ENCODE results near the gene GLO1.

Gene GLO1

DNA sequence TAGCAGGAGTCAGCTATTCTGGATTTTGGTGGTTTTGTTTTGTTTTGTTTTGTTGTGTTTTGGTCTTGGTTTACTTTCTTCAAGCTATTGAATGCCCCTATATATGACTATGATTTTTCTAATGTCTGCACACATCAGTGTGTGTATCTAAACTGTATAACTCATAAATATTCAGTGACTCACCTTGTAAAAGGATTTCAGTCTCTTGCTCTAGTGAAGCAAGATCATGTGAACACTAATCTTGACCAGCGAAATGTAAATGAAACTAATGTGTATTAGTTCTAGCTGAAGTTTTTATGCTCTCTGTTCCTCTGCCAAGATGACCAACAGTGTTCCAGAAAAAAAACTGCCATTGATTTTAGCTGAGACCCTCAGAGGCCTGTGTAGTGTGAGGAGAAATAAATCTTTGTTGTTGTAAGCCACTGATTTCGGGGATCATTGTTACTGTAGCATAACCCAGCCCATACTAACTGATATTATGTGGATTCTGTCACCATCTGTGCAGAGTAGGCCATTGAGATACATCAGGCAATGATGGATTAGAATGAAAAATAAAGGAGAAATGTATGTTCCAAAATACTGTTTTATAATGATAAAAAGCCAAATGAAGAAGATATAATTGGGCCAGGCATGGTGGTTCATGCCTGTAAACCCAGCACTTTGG is 51.7 kb downstream of the GLO1 start:
- Histone ChIP-seq H3K9ac (ENCODE audit: low read depth, low read length) (no peak overlapping the region), H3K36me3 (ENCODE audit: control insufficient read depth, insufficient read depth, low read length) (no peaks in the 10 kb centered on the region), H3K27me3 (ENCODE audit: control insufficient read depth, insufficient read depth, low read length) (no peaks in the 10 kb centered on the region), H3K4me1 (ENCODE audit: control insufficient read depth, insufficient read depth, low read length) (no peaks in the 10 kb centered on the region), H3K9me3 (ENCODE audit: control insufficient read depth, insufficient read depth, low read length) (no peaks in the 10 kb centered on the region), H3K4me3 (ENCODE audit: low read depth, low read length) (no peak overlapping the region)

GRCh38 chr6:38650207-38650752 is 52.7 kb downstream of the GLO1 start:
- H3K27me3 ChIP-seq (ENCODE audit: control insufficient read depth, insufficient read depth, low read length): no peaks in the 10 kb centered on the region
- H3K9me3 ChIP-seq (ENCODE audit: control insufficient read depth, insufficient read depth, low read length): no peaks in the 10 kb centered on the region
- no peaks in the 10 kb centered on the region for H3K36me3 ChIP-seq (ENCODE audit: control insufficient read depth, insufficient read depth, low read length)
- H3K4me3 ChIP-seq (ENCODE audit: low read depth, low read length): no peak overlapping the region
- H3K9ac ChIP-seq (ENCODE audit: low read depth, low read length): no peak overlapping the region
- H3K4me1 ChIP-seq (ENCODE audit: control insufficient read depth, insufficient read depth, low read length): no peaks in the 10 kb centered on the region

- H3K9me3 ChIP-seq (ENCODE audit: control insufficient read depth, insufficient read depth, low read length): no peaks in the 10 kb centered on the region
- no peak overlapping the region for H3K4me3 ChIP-seq (ENCODE audit: low read depth, low read length)
- no peaks in the 10 kb centered on the region for H3K36me3 ChIP-seq (ENCODE audit: control insufficient read depth, insufficient read depth, low read length)
- no peaks in the 10 kb centered on the region for H3K4me1 ChIP-seq (ENCODE audit: control insufficient read depth, insufficient read depth, low read length)
- no peaks in the 10 kb centered on the region for H3K27me3 ChIP-seq (ENCODE audit: control insufficient read depth, insufficient read depth, low read length)
- H3K9ac ChIP-seq (ENCODE audit: low read depth, low read length): no peak overlapping the region
Observed at GRCh38 chr6:38649744-38650143, 53.2 kb downstream of the GLO1 start.

- Histone ChIP-seq H3K9ac (ENCODE audit: low read depth, low read length) (no peak overlapping the region), H3K9me3 (ENCODE audit: control insufficient read depth, insufficient read depth, low read length) (no peaks in the 10 kb centered on the region), H3K36me3 (ENCODE audit: control insufficient read depth, insufficient read depth, low read length) (no peaks in the 10 kb centered on the region), H3K4me3 (ENCODE audit: low read depth, low read length) (no peak overlapping the region), H3K27me3 (ENCODE audit: control insufficient read depth, insufficient read depth, low read length) (no peaks in the 10 kb centered on the region), H3K4me1 (ENCODE audit: control insufficient read depth, insufficient read depth, low read length) (no peaks in the 10 kb centered on the region)
Observed at GRCh38 chr6:38648629-38649028, 54.3 kb downstream of the GLO1 start.

DNA sequence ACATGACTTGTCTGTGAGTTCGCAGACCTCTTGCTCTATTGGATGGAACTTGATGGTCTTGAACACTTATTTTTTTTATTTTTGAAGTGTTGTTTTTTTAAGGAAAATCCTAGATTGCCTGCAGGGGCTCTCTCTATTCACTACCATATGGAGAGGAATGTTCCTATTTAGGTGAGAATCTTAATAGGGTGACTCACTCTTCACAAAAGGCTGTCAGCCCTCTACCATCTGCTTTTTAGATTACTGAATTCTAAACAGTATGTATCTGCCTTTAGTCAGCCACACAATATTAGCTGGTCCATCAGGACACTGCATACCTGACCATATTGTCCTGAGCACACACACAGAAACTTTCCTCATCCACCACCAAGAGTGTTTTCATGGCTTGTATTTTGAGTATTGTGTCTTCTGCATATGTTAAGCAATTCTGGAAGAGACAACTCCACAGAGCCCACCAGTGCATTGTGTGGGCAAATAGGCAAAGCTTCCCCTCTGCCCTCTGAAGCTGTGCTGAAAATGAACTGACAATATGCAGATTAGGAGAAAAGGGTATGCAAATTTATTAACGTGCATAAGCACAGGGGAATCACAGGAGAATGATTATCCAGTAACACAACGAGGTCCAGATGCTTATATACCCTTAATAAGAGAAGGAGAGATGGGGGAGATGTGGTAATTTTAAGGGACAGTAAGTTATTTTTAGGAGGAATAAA is 56.6 kb downstream of the GLO1 start:
- Histone ChIP-seq H3K36me3 (ENCODE audit: control insufficient read depth, insufficient read depth, low read length) (no peaks in the 10 kb centered on the region), H3K27me3 (ENCODE audit: control insufficient read depth, insufficient read depth, low read length) (no peaks in the 10 kb centered on the region), H3K9ac (ENCODE audit: low read depth, low read length) (no peak overlapping the region), H3K9me3 (ENCODE audit: control insufficient read depth, insufficient read depth, low read length) (no peaks in the 10 kb centered on the region), H3K4me1 (ENCODE audit: control insufficient read depth, insufficient read depth, low read length) (no peaks in the 10 kb centered on the region), H3K4me3 (ENCODE audit: low read depth, low read length) (no peak overlapping the region)

DNA sequence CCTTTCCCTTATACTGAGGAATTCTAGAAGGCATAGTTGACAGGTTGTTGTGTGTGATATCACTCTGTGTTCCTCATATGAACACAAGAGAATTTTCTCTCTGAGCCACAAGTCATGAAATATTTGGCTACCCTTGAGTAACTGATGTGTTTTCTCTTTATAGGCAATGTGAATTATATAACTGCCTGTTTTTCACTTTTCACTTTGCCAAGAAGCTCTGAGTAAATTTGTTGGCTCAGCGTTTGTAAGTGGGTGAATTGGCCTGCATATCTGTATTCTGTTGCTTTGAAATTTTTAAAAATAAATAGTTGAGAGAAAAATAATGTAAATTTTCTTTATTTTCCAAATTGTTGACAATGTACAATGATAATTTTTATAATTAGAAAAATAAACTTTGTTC is 58.0 kb downstream of the GLO1 start:
- Histone ChIP-seq H3K27me3 (ENCODE audit: control insufficient read depth, insufficient read depth, low read length) (no peaks in the 10 kb centered on the region), H3K4me3 (ENCODE audit: low read depth, low read length) (no peak overlapping the region), H3K36me3 (ENCODE audit: control insufficient read depth, insufficient read depth, low read length) (no peaks in the 10 kb centered on the region), H3K9ac (ENCODE audit: low read depth, low read length) (no peak overlapping the region), H3K4me1 (ENCODE audit: control insufficient read depth, insufficient read depth, low read length) (no peaks in the 10 kb centered on the region), H3K9me3 (ENCODE audit: control insufficient read depth, insufficient read depth, low read length) (no peaks in the 10 kb centered on the region)

DNA sequence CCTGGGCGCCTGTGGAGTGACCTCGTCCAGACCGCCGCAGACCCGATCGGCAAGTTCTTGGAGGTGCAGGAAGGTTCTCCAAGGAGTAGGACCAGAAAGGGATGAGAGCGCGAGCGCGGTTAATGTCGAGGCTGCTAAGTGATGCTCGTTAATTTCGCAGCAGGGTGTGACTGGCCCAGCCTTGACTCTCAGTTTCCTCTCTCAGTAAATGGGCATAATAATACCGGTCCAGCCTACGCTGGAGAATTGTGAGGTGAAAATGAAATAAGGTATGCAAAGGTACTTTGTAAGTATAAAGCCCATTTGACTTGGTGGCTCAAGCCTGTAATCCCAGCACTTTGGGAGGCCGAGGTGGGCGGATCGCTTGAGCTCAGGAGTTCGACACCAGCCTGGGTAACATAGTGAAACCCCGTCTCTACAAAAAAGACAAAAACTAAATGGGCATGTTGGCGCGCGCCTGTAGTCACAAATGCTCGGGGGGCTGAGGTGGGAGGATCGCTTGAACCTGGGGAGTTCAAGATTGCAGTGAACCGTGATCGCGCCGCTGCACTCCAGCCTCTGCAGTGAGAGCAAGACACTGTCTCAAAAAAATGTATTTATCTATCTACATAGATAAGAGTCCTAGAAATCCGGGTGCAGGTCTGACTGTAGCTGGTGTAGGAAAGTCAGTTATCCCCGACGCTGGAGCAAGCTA is 62.6 kb downstream of the GLO1 start:
- peaks cover 4% of the 10 kb centered on the region for H3K4me1 ChIP-seq (ENCODE audit: control insufficient read depth, insufficient read depth, low read length)
- H3K9ac ChIP-seq (ENCODE audit: low read depth, low read length): peak overlapping the region; percentile 84
- no peaks in the 10 kb centered on the region for H3K27me3 ChIP-seq (ENCODE audit: control insufficient read depth, insufficient read depth, low read length)
- H3K9me3 ChIP-seq (ENCODE audit: control insufficient read depth, insufficient read depth, low read length): no peaks in the 10 kb centered on the region
- H3K36me3 ChIP-seq (ENCODE audit: control insufficient read depth, insufficient read depth, low read length): no peaks in the 10 kb centered on the region
- H3K4me3 ChIP-seq (ENCODE audit: low read depth, low read length): peak overlapping the region; percentile 97

DNA sequence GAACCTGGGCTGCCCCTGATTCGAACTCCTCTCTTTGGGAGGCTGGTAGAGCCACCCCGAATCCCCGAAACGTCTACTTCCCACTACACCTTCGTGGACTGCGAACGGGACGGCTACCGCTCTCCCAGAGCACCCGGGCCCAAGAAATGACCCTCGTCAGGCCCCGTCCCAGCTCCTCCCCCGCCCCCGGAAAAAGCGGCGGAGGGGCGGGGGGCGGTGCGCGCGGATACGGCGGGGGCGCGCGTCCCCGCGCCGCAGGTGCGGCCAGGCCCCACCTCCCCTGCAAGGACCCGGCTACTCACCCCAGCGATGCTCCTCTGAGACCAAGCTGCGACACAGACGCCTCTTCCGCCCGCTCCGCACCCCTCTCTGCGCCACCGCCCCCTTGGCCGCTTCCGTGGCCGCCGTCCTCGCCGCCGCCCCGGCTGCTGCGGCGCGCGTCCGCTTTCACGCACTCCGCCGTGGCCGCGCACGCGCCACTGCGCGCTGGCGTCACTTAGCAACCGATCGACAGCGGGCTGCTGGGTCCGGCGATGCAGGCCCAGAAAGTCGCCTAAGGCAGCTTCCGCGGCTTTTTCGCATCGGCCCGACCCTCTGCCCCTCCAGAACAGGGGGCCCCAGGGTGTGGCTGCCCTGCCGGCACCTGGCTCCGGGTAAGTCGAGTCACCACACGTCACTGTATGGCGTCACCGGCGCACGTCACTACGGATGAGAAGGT is 63.3 kb downstream of the GLO1 start, which contains the start of gene BTBD9:
TSS of gene BTBD9 (minus strand) at position 432 of the 718 bp plus-strand sequence.
- Histone ChIP-seq H3K4me3 (ENCODE audit: low read depth, low read length) (peak within 1 kb of the TSS; percentile 97), H3K9me3 (ENCODE audit: control insufficient read depth, insufficient read depth, low read length) (no peaks in the 10 kb centered on the region), H3K9ac (ENCODE audit: low read depth, low read length) (peak within 1 kb of the TSS; percentile 84), H3K4me1 (ENCODE audit: control insufficient read depth, insufficient read depth, low read length) (peaks cover 4% of the 10 kb centered on the region), H3K36me3 (ENCODE audit: control insufficient read depth, insufficient read depth, low read length) (no peaks in the 10 kb centered on the region), H3K27me3 (ENCODE audit: control insufficient read depth, insufficient read depth, low read length) (no peaks in the 10 kb centered on the region)

DNA sequence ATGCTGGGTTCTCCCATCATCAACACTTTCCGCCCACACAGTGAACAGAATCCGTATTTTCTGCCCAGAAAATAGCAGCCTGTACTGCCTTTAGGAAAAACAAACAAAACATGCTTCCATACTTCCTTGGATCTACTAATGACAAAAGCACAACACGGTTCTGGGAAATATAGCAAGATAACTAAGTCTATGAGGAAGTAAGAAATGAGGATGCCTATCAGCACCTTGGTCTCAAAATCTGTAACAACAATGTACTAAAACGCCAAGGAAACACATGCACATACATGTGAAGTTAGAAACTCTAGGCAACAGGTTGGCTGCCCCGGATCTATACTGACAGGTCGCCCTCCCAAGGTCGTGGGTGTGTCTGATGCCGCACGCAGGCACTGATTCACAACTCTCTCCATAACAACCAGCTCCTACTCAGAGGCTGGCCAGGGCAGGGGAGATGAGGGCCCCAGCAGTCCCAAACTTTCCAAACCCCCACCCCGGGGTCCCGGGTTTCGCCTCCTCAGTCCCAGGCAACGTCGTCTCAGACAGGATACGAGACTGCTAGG is 63.9 kb downstream of the GLO1 start:
- Histone ChIP-seq H3K9me3 (ENCODE audit: control insufficient read depth, insufficient read depth, low read length) (no peaks in the 10 kb centered on the region), H3K9ac (ENCODE audit: low read depth, low read length) (peak overlapping the region; percentile 84), H3K4me3 (ENCODE audit: low read depth, low read length) (peak overlapping the region; percentile 97), H3K27me3 (ENCODE audit: control insufficient read depth, insufficient read depth, low read length) (no peaks in the 10 kb centered on the region), H3K4me1 (ENCODE audit: control insufficient read depth, insufficient read depth, low read length) (peaks cover 4% of the 10 kb centered on the region), H3K36me3 (ENCODE audit: control insufficient read depth, insufficient read depth, low read length) (no peaks in the 10 kb centered on the region)

DNA sequence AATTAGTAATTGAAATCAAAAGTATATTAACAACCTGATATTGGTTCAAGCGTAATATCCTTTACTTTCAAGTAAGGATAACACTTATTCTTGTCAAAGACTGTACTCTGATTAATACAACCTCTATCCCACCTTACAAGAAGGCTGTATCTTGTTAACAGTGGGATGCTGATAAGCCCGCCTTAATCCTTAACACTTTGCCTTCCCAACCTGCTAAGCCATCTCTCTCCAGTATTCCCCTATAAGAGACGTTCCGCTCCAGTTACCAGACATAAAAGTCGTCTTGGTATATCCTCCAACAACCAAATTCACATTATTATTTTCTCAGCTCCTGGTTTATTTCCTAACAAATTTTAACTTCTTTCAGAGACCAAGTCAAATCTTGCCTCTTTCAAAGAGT is 65.2 kb downstream of the GLO1 start:
- Histone ChIP-seq H3K9ac (ENCODE audit: low read depth, low read length) (no peak overlapping the region), H3K9me3 (ENCODE audit: control insufficient read depth, insufficient read depth, low read length) (no peaks in the 10 kb centered on the region), H3K27me3 (ENCODE audit: control insufficient read depth, insufficient read depth, low read length) (no peaks in the 10 kb centered on the region), H3K36me3 (ENCODE audit: control insufficient read depth, insufficient read depth, low read length) (no peaks in the 10 kb centered on the region), H3K4me3 (ENCODE audit: low read depth, low read length) (no peak overlapping the region), H3K4me1 (ENCODE audit: control insufficient read depth, insufficient read depth, low read length) (peaks cover 4% of the 10 kb centered on the region)

GRCh38 chr6:38636027-38636426 is 66.9 kb downstream of the GLO1 start:
- H3K4me3 ChIP-seq (ENCODE audit: low read depth, low read length): no peak overlapping the region
- H3K4me1 ChIP-seq (ENCODE audit: control insufficient read depth, insufficient read depth, low read length): peaks cover 4% of the 10 kb centered on the region
- H3K9me3 ChIP-seq (ENCODE audit: control insufficient read depth, insufficient read depth, low read length): no peaks in the 10 kb centered on the region
- no peaks in the 10 kb centered on the region for H3K36me3 ChIP-seq (ENCODE audit: control insufficient read depth, insufficient read depth, low read length)
- no peak overlapping the region for H3K9ac ChIP-seq (ENCODE audit: low read depth, low read length)
- H3K27me3 ChIP-seq (ENCODE audit: control insufficient read depth, insufficient read depth, low read length): no peaks in the 10 kb centered on the region

All from iPS-15b (cell line).